Mesenteric fat pad (tissue), 1 donor: ENCODE results near the gene TULP1. TPM values are rescaled to one million over a fixed set of nuclear protein-coding genes. Genes with fewer than 3 reads are reported as not detected.

Source experiments
- DNase-seq: peaks from one replicate; pipeline ENCODE4 v3.0.0-alpha.2; 2020; ENCODE audit warnings: low spot score
- microRNA-seq: library from miRNA; unstranded; fragments of <30 nt; microRNA quantifications from one replicate; pipeline ENCODE4 v1.2.0, GENCODE V29; 2020; ENCODE audit warnings: borderline number of aligned reads
- total RNA-seq: library from RNA; stranded (reverse); fragmentation: NEBNext Ultra II Directional; extraction: Animal tissue kit (Norgen Biotek cat#: 25700); gene quantifications from one replicate; pipeline ENCODE4 v1.2.1, GENCODE V29; 2021
- donor health status: DM: yes; HTN: yes; CAD: no.

Gene TULP1
- total RNA-seq, 1 donor from 2014 or later = not detected

DNA sequence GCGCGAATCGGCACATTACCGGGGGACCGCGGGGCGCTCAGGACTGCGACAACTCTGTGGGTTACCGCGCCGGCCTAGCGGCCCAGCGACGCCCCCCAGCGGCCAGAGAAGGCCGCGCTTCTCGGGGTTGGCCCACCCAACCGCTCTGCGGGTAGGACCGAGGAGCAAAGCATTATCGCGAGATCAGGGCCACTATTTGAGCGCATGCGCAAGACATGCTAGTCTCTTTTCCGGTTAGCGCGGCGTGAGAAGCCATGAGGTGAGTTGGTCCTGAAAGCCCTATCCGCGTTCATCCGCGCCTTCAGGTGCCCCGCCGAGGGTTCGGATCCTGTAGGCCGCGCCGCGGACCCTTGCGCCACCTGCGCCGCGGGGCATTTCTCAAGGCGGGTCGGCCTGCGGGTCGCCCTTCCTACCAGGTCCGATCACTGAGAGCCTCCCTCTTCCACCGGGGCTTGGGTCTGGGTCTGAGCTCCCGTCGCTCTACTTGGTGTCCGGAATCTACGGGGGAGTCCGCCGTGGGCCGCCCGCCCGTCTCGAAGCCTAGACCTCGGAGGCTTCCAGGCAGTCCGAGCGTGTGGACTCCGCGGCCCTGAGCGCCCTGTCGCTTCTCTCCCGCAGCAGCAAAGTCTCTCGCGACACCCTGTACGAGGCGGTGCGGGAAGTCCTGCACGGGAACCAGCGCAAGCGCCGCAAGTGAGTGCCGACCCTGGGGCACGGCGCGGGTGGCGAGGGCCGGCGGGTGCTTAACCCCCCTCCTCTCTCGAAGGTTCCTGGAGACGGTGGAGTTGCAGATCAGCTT lies 44.3 kb downstream of the TULP1 start, which contains the start of gene RPL10A:
Gene RPL10A (plus strand): TSS at position 221 of the 799 bp plus-strand sequence. CDS start 34 bp downstream, at position 255.
- peak; percentile 97 for DNase-seq

DNA sequence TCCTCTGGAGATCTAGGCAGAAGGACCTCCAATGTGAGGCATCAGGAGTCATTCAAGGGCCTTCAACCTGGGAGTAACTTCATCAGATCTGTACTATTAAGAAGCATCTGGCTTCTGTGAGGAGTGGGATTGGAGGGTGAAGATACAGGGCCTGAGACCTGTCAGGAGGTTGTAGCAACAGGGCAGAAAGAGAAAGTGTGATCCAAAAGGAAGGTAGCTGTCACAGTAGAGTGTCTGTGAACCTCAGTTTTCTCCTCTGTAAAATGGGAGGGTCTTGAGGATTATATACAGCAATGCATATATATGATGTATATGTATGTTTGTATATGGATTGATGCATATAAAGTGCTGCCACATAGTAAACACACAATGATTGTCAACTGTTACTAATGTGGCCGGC lies 47.0 kb downstream of the TULP1 start:
- no peak for DNase-seq

DNA sequence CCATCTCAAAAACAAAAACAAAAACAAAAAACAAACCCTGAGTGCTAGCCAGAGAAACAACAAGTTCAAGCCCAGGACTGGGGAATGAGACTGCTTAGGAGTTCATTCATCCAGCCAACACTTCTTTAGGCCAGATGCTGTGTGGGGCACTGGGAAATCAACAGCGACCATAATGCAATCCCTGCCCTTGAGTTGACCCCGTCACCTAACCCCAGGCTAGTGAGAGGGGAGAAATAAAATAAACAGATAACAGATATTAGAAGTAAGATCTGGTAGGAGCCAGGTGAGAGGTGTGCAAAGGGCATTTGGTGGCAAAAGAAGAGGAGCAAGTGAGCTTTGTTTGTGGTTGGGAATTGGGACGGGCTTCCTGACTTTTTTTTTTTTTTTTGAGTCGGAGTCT lies 49.4 kb downstream of the TULP1 start:
- no peak for DNase-seq

DNA sequence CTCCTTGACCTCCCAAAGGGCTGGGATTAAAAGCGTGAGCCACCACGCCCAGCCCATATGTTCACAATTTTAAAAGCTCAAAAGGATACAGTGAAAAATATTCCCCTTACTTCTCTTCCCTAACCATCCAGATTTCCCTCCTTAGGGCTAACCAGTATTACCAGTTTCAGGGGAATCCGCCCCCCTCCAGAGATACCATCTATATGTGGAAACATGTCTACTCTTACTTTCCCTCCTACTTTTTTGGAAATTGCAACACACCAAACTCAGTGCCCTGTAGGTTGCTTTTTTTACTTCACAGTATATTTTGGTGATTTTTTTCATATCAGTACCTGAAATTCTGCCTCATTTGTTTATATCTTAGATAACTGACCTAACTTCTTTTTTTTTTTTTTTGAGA lies 51.4 kb downstream of the TULP1 start:
- no peak for DNase-seq

DNA sequence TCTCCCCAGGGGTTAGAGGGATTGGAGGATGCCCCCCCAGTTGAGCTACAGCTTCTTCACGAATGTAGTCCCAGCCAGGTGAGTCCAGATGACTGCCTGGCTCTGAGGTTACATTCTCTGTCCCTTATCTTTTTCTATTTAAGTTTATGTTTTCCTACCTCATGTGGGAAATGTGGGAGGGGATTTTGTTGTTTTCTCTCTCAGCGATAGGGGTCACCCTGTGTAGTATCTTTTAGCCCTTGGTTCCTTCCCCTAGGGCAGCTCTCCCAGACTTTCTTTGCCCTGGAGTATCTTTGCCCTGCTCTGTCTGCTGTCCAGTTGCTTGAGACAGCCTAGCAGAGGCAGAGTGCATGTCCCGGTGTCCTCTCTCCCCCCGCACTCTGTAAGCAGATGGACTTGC lies 54.8 kb downstream of the TULP1 start:
- no peak for DNase-seq

DNA sequence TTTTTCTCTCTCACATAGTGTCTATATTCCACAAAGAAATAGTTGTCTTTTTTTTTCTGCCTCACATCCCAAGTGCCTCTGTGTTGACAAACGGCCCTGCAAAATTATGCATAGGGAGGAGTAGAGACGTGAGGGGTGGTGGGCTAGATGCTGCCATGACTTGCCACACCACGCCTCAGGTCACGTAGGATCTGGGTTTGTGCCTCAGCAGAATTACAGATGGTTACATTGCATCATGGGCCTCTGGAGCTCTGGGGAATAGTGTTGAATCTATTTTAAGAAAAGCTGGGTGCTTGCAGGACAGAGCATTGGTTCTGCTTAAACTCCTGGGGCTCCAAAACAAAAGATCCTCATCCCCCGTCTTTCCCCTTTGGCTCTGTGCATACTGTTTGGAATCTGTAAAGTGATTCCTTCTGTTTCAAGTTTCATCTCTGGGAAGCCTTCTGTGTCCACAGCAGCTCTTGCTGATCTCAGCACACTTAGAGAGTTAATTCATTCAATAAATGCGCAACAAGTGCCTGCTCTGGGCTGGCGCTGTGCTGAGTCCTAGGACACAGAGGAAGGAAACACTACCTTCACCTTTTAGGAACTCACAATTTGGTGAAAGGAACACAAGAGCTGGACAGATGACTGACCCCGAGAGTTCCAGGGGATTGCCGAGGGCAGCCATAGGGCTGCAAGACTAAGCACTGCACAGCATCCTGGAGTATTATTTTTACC lies 58.1 kb downstream of the TULP1 start:
- no peak for DNase-seq

DNA sequence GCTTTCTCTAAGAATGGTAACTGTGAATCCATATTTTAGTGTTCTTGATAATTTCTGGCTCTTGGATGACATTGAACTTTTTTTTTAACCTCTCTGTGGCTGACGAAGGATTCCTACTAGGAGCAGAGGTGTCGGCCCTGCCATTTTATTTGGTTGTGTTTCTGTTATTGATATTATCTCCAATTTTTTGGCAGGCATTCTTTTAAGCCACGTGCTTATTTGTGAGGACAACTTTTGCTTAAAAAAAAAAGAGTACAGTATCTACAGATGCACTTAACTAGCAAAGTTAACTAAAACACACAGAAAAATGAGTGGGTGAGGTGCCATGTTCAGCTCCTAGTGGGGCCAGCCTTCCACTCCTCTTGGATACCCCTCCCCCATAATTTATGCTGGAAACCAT lies 59.5 kb downstream of the TULP1 start:
- DNase-seq = no peak

DNA sequence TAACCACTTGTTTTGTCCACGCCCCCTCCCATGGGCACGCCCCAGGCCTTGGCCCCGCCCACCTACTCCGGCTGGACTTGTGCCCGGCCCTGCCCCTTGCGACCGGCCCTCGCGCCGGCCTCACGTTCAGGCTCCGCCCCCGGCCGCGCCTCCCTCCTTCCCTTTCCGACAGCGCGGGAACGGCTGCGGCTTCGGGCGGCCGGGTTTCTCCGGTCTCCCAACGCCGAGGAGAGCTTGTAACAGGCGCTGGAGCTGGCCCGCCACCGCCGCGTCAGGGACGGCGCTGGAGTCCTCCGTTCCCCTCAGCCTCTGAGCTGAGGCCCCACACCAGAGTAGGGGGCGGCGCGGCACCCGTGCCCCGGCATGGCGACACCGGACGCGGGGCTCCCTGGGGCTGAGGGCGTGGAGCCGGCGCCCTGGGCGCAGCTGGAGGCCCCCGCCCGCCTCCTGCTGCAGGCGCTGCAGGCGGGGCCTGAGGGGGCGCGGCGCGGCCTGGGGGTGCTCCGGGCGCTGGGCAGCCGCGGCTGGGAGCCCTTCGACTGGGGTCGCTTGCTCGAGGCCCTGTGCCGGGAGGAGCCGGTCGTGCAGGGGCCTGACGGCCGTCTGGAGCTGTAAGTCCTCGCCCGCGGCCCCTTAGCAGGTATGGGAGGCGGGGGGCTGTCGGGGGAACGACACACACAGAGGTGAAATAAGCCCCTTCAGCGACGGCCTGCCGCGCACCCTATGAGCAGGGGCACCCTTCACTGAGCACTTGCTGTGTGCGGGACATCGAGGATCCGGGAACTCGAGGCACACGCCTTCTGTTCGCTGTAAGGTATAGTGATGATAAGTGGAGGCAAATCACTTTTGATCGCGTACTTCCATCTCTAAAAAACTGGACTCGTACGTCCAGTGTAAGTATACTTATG lies 60.3 kb downstream of the TULP1 start, which contains the start of gene FANCE:
Gene FANCE (plus strand): TSS at position 156 of the 908 bp plus-strand sequence. CDS start 208 bp downstream, at position 364.
- DNase-seq = peak; percentile 99

DNA sequence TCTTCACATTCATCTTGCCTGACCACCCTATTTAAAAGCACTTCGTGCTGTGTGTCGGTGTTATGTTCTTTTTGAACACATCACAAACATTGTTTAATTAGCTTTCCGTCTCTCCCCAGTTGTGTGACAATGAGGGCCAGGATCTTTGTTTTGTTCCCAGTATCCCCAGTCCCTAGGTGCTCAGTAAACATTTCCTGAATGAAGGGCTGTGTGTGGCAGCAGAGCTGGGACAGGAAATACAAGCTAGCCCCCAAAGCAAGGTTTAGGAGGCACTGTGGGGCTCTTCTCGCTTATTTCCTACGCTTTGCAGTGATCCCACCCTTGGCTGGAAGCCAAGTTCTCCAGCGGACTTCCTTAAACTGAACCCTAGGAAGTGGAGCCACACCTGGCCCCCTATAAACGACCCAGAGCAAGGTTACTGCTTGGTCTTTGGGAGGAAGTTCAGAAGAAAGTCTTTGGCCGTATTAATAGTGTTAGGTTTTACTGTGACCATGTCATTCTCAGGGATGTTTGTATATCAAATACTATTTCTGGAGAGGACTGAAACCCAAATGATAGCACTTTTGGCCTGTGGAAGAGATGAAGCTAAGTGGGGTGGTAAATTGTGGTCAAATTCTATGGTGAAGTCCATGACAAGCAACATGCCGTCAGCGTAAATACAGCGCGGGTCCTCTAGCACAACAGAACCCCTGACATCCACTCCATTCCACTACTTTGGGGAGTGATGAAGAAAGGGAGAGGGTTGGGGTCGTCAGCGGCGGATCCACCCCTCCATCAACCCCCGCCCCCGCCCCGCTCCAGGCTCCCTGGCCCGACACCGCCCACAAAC lies 61.1 kb downstream of the TULP1 start:
- no peak for DNase-seq

DNA sequence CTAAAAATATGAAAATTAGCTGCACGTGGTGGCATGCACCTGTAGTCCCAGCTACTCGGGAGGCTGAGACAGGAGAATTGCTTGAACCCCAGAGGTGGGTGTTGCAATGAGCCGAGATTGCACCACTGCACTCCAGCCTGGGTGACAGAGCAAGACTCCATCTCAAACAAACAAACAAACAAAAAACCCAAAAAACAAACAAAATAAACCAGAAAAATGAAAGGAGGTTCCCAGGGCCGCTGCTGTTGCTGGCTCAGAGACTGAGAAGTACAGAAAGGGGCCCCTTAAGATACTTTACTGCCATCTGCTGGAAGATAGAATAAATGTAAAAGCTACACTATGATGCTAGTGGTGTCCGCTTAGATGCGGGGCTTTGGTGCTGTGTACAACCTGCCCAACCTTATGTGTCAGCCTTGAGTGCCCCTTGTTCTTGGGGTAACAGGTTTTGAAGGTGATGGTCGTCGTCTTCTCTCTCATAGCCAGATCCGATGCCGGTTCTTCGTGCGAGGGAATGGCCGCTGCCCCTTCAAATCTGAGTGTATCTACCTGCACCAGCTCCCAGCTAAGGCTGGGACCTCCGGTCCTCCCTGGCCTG lies 63.3 kb downstream of the TULP1 start:
- no peak for DNase-seq

DNA sequence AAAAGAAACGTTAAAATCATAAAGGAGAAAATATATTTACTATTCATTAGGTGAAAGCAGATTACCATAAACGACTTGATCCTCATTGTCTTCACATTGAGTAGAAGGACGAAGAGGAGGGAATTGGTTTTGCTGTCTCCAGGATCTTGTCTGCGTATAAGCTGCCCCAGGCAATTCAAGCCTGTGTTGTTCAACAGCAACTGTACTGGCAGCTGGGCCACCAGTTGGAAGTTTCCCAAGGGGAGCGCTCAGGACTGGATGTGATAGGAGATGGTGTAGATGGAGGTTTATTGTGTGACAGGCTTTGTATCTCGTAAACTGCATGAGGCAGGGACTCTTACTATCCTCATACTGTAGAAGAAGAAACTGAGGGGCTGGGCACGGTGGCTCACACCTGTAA lies 64.5 kb downstream of the TULP1 start:
- DNase-seq = no peak

Small RNAs within 50 kb of the gene (microRNA-seq; reads per million reads assigned to microRNA genes)
- gene MIR7111 = not detected

Other genes starting within 250 kb of the TULP1 start
- gene DEF6, start 215.1 kb downstream of the TULP1 start, total RNA-seq = 7.8 TPM
- 17.5 TPM for gene PPARD, start 170.3 kb downstream of the TULP1 start, total RNA-seq
- gene FANCE, start 60.6 kb downstream of the TULP1 start, total RNA-seq = 1.9 TPM
- 919 TPM for gene RPL10A, start 44.5 kb downstream of the TULP1 start, total RNA-seq
- gene TEAD3, start 15.8 kb downstream of the TULP1 start, total RNA-seq = 25.3 TPM
- gene FKBP5, start 176.0 kb upstream of the TULP1 start, total RNA-seq = 212 TPM
- 0.58 TPM for gene ARMC12, start 224.1 kb upstream of the TULP1 start, total RNA-seq